GM12878 (cell line): ENCODE measurements around the gene PREB. TPM values are rescaled to one million over a fixed set of nuclear protein-coding genes. Genes with fewer than 3 reads are reported as not detected.

Source experiments
- ATAC-seq: fragments of 200-7000 bp; cut with Tn5 transposase; 3 replicates; pipeline ENCODE4 v1.9.1; 2020; ENCODE audit warnings: mild to moderate bottlenecking, moderate library complexity
- BruUV-seq: library from RNA; stranded (reverse); fragments of 400-500 nt; replicated peaks from 2 replicates; lab custom pipeline; 2021; lab: Mats Ljungman, UMichigan
- CTCF ChIA-PET: fragments of 300-600 bp; sonication (Branson Sonifier 250); formaldehyde crosslinking; extraction: SDS; loops from one replicate; lab custom pipeline; 2021; ENCODE audit warnings: inconsistent platforms; lab: Yijun Ruan, JAX
- POLR2A ChIA-PET: fragments of 350-600 bp; formaldehyde crosslinking; extraction: SDS; loops from one replicate; lab custom pipeline; 2021; ENCODE audit warnings: inconsistent platforms; lab: Charles Lee
- RAD21 ChIA-PET: fragments of 300-600 bp; sonication (Branson Sonifier 250); formaldehyde crosslinking; loops from one replicate; lab custom pipeline; 2023; ENCODE audit warnings: antibody characterized with exemption; ENCODE audit not compliant: unreplicated experiment; lab: Charles Lee
- SMC1A ChIA-PET: fragments of 300-600 bp; sonication (Branson Sonifier 250); formaldehyde crosslinking; loops from one replicate; lab custom pipeline; 2023; ENCODE audit not compliant: unreplicated experiment, uncharacterized antibody; lab: Charles Lee
- DNase-seq: peaks from one replicate; pipeline ENCODE4 v3.0.0-alpha.2; 2011; ENCODE audit warnings: low read depth, low spot score
- FAIRE-seq: peaks from 3 replicates; lab custom pipeline; 2011; peaks lifted over from hg19 to GRCh38; lab: Jason Lieb, UNC
- H2AFZ ChIP-seq: 2 replicates; pipeline ENCODE4 v1.6.0; 2011; ENCODE audit warnings: low read depth, low read length, control low read depth; ENCODE audit not compliant: control insufficient read depth
- H3K27ac ChIP-seq: 2 replicates; pipeline ENCODE4 v1.5.1; 2011; ENCODE audit warnings: control low read depth; ENCODE audit not compliant: control insufficient read depth, insufficient read depth
- H3K27me3 ChIP-seq, 2 experiments: replicated peaks in 1 of 2; 2 replicates each; pipeline versions ENCODE4 v1.6.0 to v1.6.1; 2011; ENCODE audit warnings: low read length in 1 of 2; ENCODE audit not compliant: control insufficient read depth in 2 of 2, insufficient read depth in 2 of 2
- H3K36me3 ChIP-seq, 2 experiments: 2 replicates each; pipeline ENCODE4 v1.5.1; 2011; ENCODE audit warnings: low read length in 1 of 2; ENCODE audit not compliant: control insufficient read depth in 2 of 2, insufficient read depth in 2 of 2
- H3K4me1 ChIP-seq: 2 replicates; pipeline ENCODE4 v1.6.1; 2011; ENCODE audit warnings: mild to moderate bottlenecking, low read length, moderate library complexity, mixed read lengths; ENCODE audit not compliant: control insufficient read depth, insufficient read depth
- H3K4me2 ChIP-seq: 2 replicates; pipeline ENCODE4 v1.6.0; 2011; ENCODE audit warnings: control low read depth; ENCODE audit not compliant: control insufficient read depth, insufficient read depth
- H3K4me3 ChIP-seq: fragments of 200-600 bp; sonication (generic); 2 replicates; pipeline ENCODE4 v1.5.1; 2016
- H3K79me2 ChIP-seq: 2 replicates; pipeline ENCODE4 v1.6.0; 2011; ENCODE audit warnings: low read length; ENCODE audit not compliant: control insufficient read depth, insufficient read depth
- H3K9ac ChIP-seq: 2 replicates; pipeline ENCODE4 v1.8.0; 2011; ENCODE audit warnings: low read length, control low read depth, mixed read lengths; ENCODE audit not compliant: control insufficient read depth, insufficient read depth
- H3K9me3 ChIP-seq: replicated peaks from 3 replicates; pipeline ENCODE4 v1.5.1; 2011; ENCODE audit warnings: mild to moderate bottlenecking, low read length; ENCODE audit not compliant: control insufficient read depth, insufficient read depth
- H4K20me1 ChIP-seq: 2 replicates; pipeline ENCODE4 v1.6.0; 2011; ENCODE audit not compliant: control insufficient read depth, insufficient read depth
- HDGF ChIP-seq: fragments of 450-650 bp; IDR thresholded peaks from 2 replicates; pipeline ENCODE4 v1.6.1; 2016; ENCODE audit warnings: antibody characterized with exemption
- NBN ChIP-seq: fragments of 450-650 bp; IDR thresholded peaks from 2 replicates; pipeline ENCODE4 v1.6.1; 2016
- NR2C1 ChIP-seq: fragments of 450-650 bp; IDR thresholded peaks from 2 replicates; pipeline ENCODE4 v1.6.1; 2017; ENCODE audit warnings: antibody characterized with exemption, mild to moderate bottlenecking, moderate library complexity
- RBBP5 ChIP-seq: fragments of 200-600 bp; sonication (generic); conservative IDR thresholded peaks from 2 replicates; pipeline ENCODE4 v1.6.1; 2016
- TARDBP ChIP-seq: IDR thresholded peaks from 2 replicates; pipeline ENCODE4 v1.6.1; 2016; ENCODE audit warnings: borderline replicate concordance
- ZNF217 ChIP-seq: fragments of 450-650 bp; IDR thresholded peaks from 2 replicates; pipeline ENCODE4 v1.6.1; 2017; ENCODE audit warnings: antibody characterized with exemption, mild to moderate bottlenecking
- ZNF687 ChIP-seq: fragments of 450-650 bp; IDR thresholded peaks from 2 replicates; pipeline ENCODE4 v1.6.1; 2017; ENCODE audit warnings: mild to moderate bottlenecking, moderate library complexity
- WGBS: methylation state at CpG from one replicate; pipeline ENCODE4 v1.1.6; 2016; ENCODE audit warnings: low lambda C conversion rate; ENCODE audit not compliant: insufficient replicate concordance, insufficient coverage; ENCODE audit errors: missing lambda C conversion rate; 5-methylcytosine and 5-hydroxymethylcytosine counted together
- in situ Hi-C: fragments of 300-500 bp; cut with MboI; formaldehyde crosslinking; loops from 9 replicates; pipeline ENCODE4 v1.14.3; 2018; ENCODE audit warnings: mixed read lengths
- intact Hi-C: fragments of 100-400 bp; cut with micrococcal nuclease; formaldehyde crosslinking; loops from one replicate; pipeline ENCODE4 v1.14.2; 2022; ENCODE audit not compliant: unreplicated experiment
- polyA plus RNA-seq, 11 experiments: library from polyadenylated mRNA; depleted of rRNA in 4 of 11; unstranded in 6 of 11; stranded (reverse) in 5 of 11; fragments of >200 nt; fragmentation: Nextera tagmentation in 4 of 11; fragmentation: Illumina TruSeq in 1 of 11; extraction: Ambion mirVana in 4 of 11; extraction: Trizol in 1 of 11; gene quantifications; 1 replicate in 1 of 11; 2 replicates in 10 of 11; pipeline versions ENCODE4 v1.2.1 to v1.2.3, GENCODE V29; 2011 to 2016; ENCODE audit warnings: inconsistent platforms in 2 of 11, missing spikeins in 2 of 11, low read depth in 1 of 11
- total RNA-seq, 4 experiments: library from RNA; depleted of rRNA in 3 of 4; stranded (reverse); fragments of >200 nt in 3 of 4; fragmentation: Illumina TruSeq in 1 of 4; extraction: Trizol in 1 of 4; gene quantifications; 2 replicates each; pipeline versions ENCODE4 v1.2.1 to v1.2.3, GENCODE V29; 2013 to 2021
- TF ChIP-seq, protein P1 (sequence below): fragments of 450-650 bp; IDR thresholded peaks from 2 replicates; pipeline ENCODE4 v1.6.1; 2017; ENCODE audit warnings: borderline replicate concordance

The PREB gene
- total and polyA plus RNA-seq, 10 of the 15 experiments (the other 5 are each of a cell fraction or from before 2014, with no cell fraction given) = 26.3 to 101 (median 52.7) TPM

GRCh38 chr2:27087823-27088410, 46.5 kb downstream of the PREB start:
- Histone ChIP-seq H3K36me3 (no peaks in the 10 kb centered on the region), H3K9ac (no peak overlapping the region), H3K27ac (no peak overlapping the region), H2AFZ (no peak overlapping the region), H3K4me2 (peak overlapping the region; percentile 87; the same call in 1 of the 2 replicates), H3K27me3 (no peaks in the 10 kb centered on the region), H3K9me3 (no peaks in the 10 kb centered on the region), H3K4me3 (peak overlapping the region; percentile 87; the same call in 1 of the 2 replicates), H3K79me2 (no peaks in the 10 kb centered on the region), H3K4me1 (peaks cover 11% of the 10 kb centered on the region; the same call in 1 of the 2 replicates), H4K20me1 (no peaks in the 10 kb centered on the region)
- FAIRE-seq (no peak), DNase-seq (no peak), ATAC-seq (no peak)
- ChIA-PET RAD21 (interaction anchor here (0.9 to 2.2 kb wide), 6 partner anchors 16 to 192 kb away, joined by 3 to 14 read pairs (median 3); partner anchors contain the start of genes ABHD1 and OST4), CTCF (interaction anchor here (0.9 to 8.6 kb wide), 10 partner anchors 7 to 215 kb away, joined by 3 to 85 read pairs (median 8); partner anchors contain the start of genes AGBL5 and PREB), SMC1A (interaction anchor here (0.8 to 1.9 kb wide), 7 partner anchors 10 to 191 kb away, joined by 3 to 8 read pairs (median 4); no protein-coding TSS in a partner anchor), POLR2A (interaction anchor here (0.5 to 3.4 kb wide), 6 partner anchors 14 to 1200 kb away, joined by 3 to 12 read pairs (median 5); partner anchors contain the start of genes AGBL5 and PREB)
- in situ Hi-C loops (loop anchor here (10.0 kb wide), 1 partner anchor 123 kb away; no protein-coding TSS in a partner anchor), intact Hi-C loops (no loop called here)
- BruUV-seq = no TSS peak
- TF ChIP-seq, protein P1, sequence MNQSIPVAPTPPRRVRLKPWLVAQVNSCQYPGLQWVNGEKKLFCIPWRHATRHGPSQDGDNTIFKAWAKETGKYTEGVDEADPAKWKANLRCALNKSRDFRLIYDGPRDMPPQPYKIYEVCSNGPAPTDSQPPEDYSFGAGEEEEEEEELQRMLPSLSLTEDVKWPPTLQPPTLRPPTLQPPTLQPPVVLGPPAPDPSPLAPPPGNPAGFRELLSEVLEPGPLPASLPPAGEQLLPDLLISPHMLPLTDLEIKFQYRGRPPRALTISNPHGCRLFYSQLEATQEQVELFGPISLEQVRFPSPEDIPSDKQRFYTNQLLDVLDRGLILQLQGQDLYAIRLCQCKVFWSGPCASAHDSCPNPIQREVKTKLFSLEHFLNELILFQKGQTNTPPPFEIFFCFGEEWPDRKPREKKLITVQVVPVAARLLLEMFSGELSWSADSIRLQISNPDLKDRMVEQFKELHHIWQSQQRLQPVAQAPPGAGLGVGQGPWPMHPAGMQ = no peak
- TF ChIP-seq RBBP5 (no peak), NBN (no peak), HDGF (no peak), NR2C1 (no peak), TARDBP (no peak), ZNF687 (no peak), ZNF217 (no peak)
- 71% methylated on average over 4 of the region's 5 CpGs for WGBS
